H1 (cell line): ENCODE data around the gene DISC1. TPM values are rescaled to one million over a fixed set of nuclear protein-coding genes. Genes with fewer than 3 reads are reported as not detected.

Source experiments
- CTCF ChIA-PET: fragments of 300-600 bp; sonication (Branson Sonifier 250); formaldehyde crosslinking; loops from one replicate; lab custom pipeline; 2021; ENCODE audit not compliant: partially characterized antibody; lab: Charles Lee
- POLR2A ChIA-PET: fragments of 300-600 bp; sonication (Branson Sonifier 250); formaldehyde crosslinking; loops from one replicate; lab custom pipeline; 2021; ENCODE audit warnings: inconsistent platforms; ENCODE audit not compliant: partially characterized antibody; lab: Charles Lee
- DNase-seq, 2 experiments: peaks; one replicate each; pipeline versions ENCODE4 v3.0.0 to v3.0.0-alpha.2; 2010 to 2022; ENCODE audit warnings: low spot score in 2 of 2, low read depth in 1 of 2, mixed read lengths in 1 of 2
- FAIRE-seq: peaks from 2 replicates; lab custom pipeline; 2011; peaks lifted over from hg19 to GRCh38; lab: Jason Lieb, UNC
- H2AFZ ChIP-seq: 2 replicates; pipeline ENCODE4 v1.8.1; 2012; ENCODE audit warnings: low read length, inconsistent platforms
- H2AK5ac ChIP-seq: 2 replicates; pipeline ENCODE4 v1.6.1; 2013; ENCODE audit warnings: low read depth, low read length
- H2BK120ac ChIP-seq: replicated peaks from 2 replicates; pipeline ENCODE3; 2013; ENCODE audit warnings: low read depth, low read length, inconsistent platforms
- H2BK12ac ChIP-seq: 2 replicates; pipeline ENCODE4 v1.6.1; 2013; ENCODE audit warnings: low read depth, low read length
- H2BK15ac ChIP-seq: 2 replicates; pipeline ENCODE4 v1.6.1; 2013; ENCODE audit warnings: low read length
- H2BK20ac ChIP-seq: 2 replicates; pipeline ENCODE4 v1.6.1; 2013; ENCODE audit warnings: low read length
- H2BK5ac ChIP-seq: 2 replicates; pipeline ENCODE4 v1.6.1; 2013; ENCODE audit warnings: low read depth, low read length
- H3K14ac ChIP-seq: 2 replicates; pipeline ENCODE4 v1.6.1; 2013; ENCODE audit warnings: inconsistent platforms; ENCODE audit not compliant: insufficient read length
- H3K18ac ChIP-seq: 2 replicates; pipeline ENCODE4 v1.6.1; 2013; ENCODE audit warnings: low read length; ENCODE audit errors: extremely low read depth
- H3K23ac ChIP-seq: 2 replicates; pipeline ENCODE4 v1.6.1; 2013; ENCODE audit warnings: inconsistent platforms; ENCODE audit not compliant: insufficient read length
- H3K23me2 ChIP-seq: 2 replicates; pipeline ENCODE4 v1.6.1; 2013; ENCODE audit warnings: low read depth, low read length
- H3K27ac ChIP-seq: 2 replicates; pipeline ENCODE4 v1.6.1; 2011; ENCODE audit warnings: low read depth, low read length, inconsistent platforms
- H3K27me3 ChIP-seq, 4 experiments: replicated peaks in 1 of 4; 1 replicate in 1 of 4; 2 replicates in 3 of 4; pipeline versions ENCODE4 v1.6.1 to v1.8.1; 2011 to 2013; ENCODE audit warnings: low read length in 3 of 4, mild to moderate bottlenecking in 3 of 4, inconsistent platforms in 2 of 4, mixed read lengths in 2 of 4, moderate library complexity in 1 of 4; ENCODE audit not compliant: control insufficient read depth in 3 of 4, insufficient read depth in 3 of 4; ENCODE audit errors: extremely low read depth in 1 of 4
- H3K36me3 ChIP-seq, 4 experiments: 2 replicates each; pipeline versions ENCODE4 v1.6.1 to v1.8.1; 2011 to 2013; ENCODE audit warnings: mild to moderate bottlenecking in 4 of 4, low read length in 3 of 4, moderate library complexity in 2 of 4, control low read depth in 1 of 4, inconsistent platforms in 1 of 4; ENCODE audit not compliant: insufficient read depth in 4 of 4, control insufficient read depth in 2 of 4
- H3K4ac ChIP-seq: replicated peaks from 2 replicates; pipeline ENCODE3; 2013; ENCODE audit warnings: low read length, low read depth, mixed read lengths, inconsistent platforms; ENCODE audit not compliant: insufficient read length
- H3K4me1 ChIP-seq, 4 experiments: replicated peaks in 1 of 4; 1 replicate in 1 of 4; 2 replicates in 3 of 4; pipeline versions ENCODE4 v1.6.1 to v1.8.1; 2011 to 2013; ENCODE audit warnings: low read length in 3 of 4, inconsistent platforms in 2 of 4, mixed read lengths in 1 of 4; ENCODE audit not compliant: insufficient read depth in 4 of 4, control insufficient read depth in 3 of 4
- H3K4me2 ChIP-seq, 2 experiments: 2 replicates each; pipeline versions ENCODE4 v1.6.1 to v1.8.1; 2011 to 2013; ENCODE audit warnings: low read depth in 2 of 2, low read length in 2 of 2, control low read depth in 1 of 2, inconsistent platforms in 1 of 2, mild to moderate bottlenecking in 1 of 2; ENCODE audit not compliant: insufficient read depth in 1 of 2
- H3K4me3 ChIP-seq, 4 experiments: fragments of 200-600, 300-600 bp in 1 of 4; sonication (generic), shearing (Covaris generic), sonication (Bioruptor Twin) in 1 of 4; 2 replicates each; pipeline versions ENCODE4 v1.5.1 to v1.8.1; 2011 to 2016; ENCODE audit warnings: low read length in 4 of 4, low read depth in 3 of 4, control low read depth in 2 of 4, inconsistent platforms in 2 of 4, mild to moderate bottlenecking in 2 of 4, mixed read lengths in 1 of 4, moderate library complexity in 1 of 4; ENCODE audit not compliant: insufficient read depth in 2 of 4; ENCODE audit errors: extremely low read depth in 1 of 4
- H3K56ac ChIP-seq: replicated peaks from 2 replicates; pipeline ENCODE3; 2013; ENCODE audit warnings: low read depth, mild to moderate bottlenecking, mixed read lengths, low read length, inconsistent platforms; ENCODE audit not compliant: insufficient read length
- H3K79me1 ChIP-seq: 2 replicates; pipeline ENCODE4 v1.6.1; 2013; ENCODE audit warnings: low read depth, low read length, control low read depth
- H3K79me2 ChIP-seq, 2 experiments: 2 replicates each; pipeline versions ENCODE4 v1.6.1 to v1.8.1; 2012 to 2013; ENCODE audit warnings: low read length in 2 of 2, mild to moderate bottlenecking in 2 of 2, inconsistent platforms in 1 of 2; ENCODE audit not compliant: insufficient read depth in 2 of 2, control insufficient read depth in 1 of 2
- H3K9ac ChIP-seq, 4 experiments: replicated peaks in 1 of 4; 1 replicate in 1 of 4; 2 replicates in 3 of 4; pipeline versions ENCODE4 v1.6.1 to v1.8.1; 2011 to 2013; ENCODE audit warnings: low read depth in 3 of 4, low read length in 3 of 4, control low read depth in 2 of 4, mild to moderate bottlenecking in 2 of 4, moderate library complexity in 2 of 4, inconsistent platforms in 1 of 4; ENCODE audit errors: extremely low read depth in 1 of 4
- H3K9me3 ChIP-seq, 2 experiments: 2 replicates each; pipeline versions ENCODE4 v1.6.1 to v1.8.1; 2012 to 2013; ENCODE audit warnings: mild to moderate bottlenecking in 2 of 2, moderate library complexity in 2 of 2, control low read depth in 1 of 2, inconsistent platforms in 1 of 2, low read depth in 1 of 2, low read length in 1 of 2, mixed read lengths in 1 of 2; ENCODE audit not compliant: insufficient read depth in 2 of 2
- H4K20me1 ChIP-seq, 2 experiments: replicated peaks in 1 of 2; 2 replicates each; pipeline versions ENCODE3 to v1.8.1; 2011 to 2013; ENCODE audit warnings: inconsistent platforms in 2 of 2, low read length in 2 of 2, mild to moderate bottlenecking in 1 of 2; ENCODE audit not compliant: insufficient read depth in 2 of 2, control insufficient read depth in 1 of 2
- H4K5ac ChIP-seq: 2 replicates; pipeline ENCODE4 v1.6.1; 2013; ENCODE audit warnings: low read length, low read depth, mixed read lengths, inconsistent platforms; ENCODE audit not compliant: insufficient read length
- H4K8ac ChIP-seq: 2 replicates; pipeline ENCODE4 v1.8.0; 2013; ENCODE audit warnings: mild to moderate bottlenecking, moderate library complexity, low read length, inconsistent platforms; ENCODE audit not compliant: insufficient read depth; ENCODE audit errors: extremely low read depth
- H4K91ac ChIP-seq: replicated peaks from 2 replicates; pipeline ENCODE3; 2013; ENCODE audit warnings: low read length, mixed read lengths, inconsistent platforms; ENCODE audit not compliant: insufficient read length
- ASH2L ChIP-seq: fragments of 200-600, 300-600 bp; sonication (generic); IDR thresholded peaks from one replicate; pipeline ENCODE4 v1.7.1; 2017; ENCODE audit warnings: low read length
- HDAC2 ChIP-seq, 2 experiments: fragments of 300-600 bp in 1 of 2; sonication (generic) in 1 of 2; IDR thresholded peaks; 2 replicates each; pipeline ENCODE4 v1.6.1; 2011 to 2012; ENCODE audit warnings: low read depth in 2 of 2, low read length in 2 of 2, mild to moderate bottlenecking in 2 of 2, moderate library complexity in 2 of 2, borderline replicate concordance in 1 of 2, inconsistent platforms in 1 of 2
- MAFK ChIP-seq: IDR thresholded peaks from 2 replicates; pipeline ENCODE4 v1.6.1; 2012; ENCODE audit warnings: low read depth, mild to moderate bottlenecking, improper control_type of control experiment, low read length
- PHF8 ChIP-seq: fragments of 200-600 bp; sonication (generic); conservative IDR thresholded peaks from 2 replicates; pipeline ENCODE4 v1.7.1; 2012; ENCODE audit warnings: low read depth, mild to moderate bottlenecking, inconsistent platforms, low read length, moderate library complexity
- POU5F1 ChIP-seq: IDR thresholded peaks from 2 replicates; pipeline ENCODE4 v1.6.1; 2011; ENCODE audit warnings: low read depth, mild to moderate bottlenecking, low read length, moderate library complexity
- RNF2 ChIP-seq: fragments of 200-900, 300-1000 bp; sonication (generic); IDR thresholded peaks from 2 replicates; pipeline ENCODE4 v1.7.1; 2016; ENCODE audit warnings: borderline replicate concordance, low read depth, mild to moderate bottlenecking, antibody characterized with exemption, low read length; ENCODE audit not compliant: poor library complexity, severe bottlenecking; ENCODE audit errors: missing control alignments
- SAP30 ChIP-seq: fragments of 300-600 bp; sonication (generic); IDR thresholded peaks from 2 replicates; pipeline ENCODE4 v1.7.1; 2012; ENCODE audit warnings: low read length, moderate library complexity, mild to moderate bottlenecking, inconsistent platforms; ENCODE audit not compliant: insufficient read depth, insufficient replicate concordance
- SUZ12 ChIP-seq: fragments of 200-600 bp; sonication (generic); IDR thresholded peaks from 2 replicates; pipeline ENCODE4 v1.6.1; 2012; ENCODE audit warnings: mild to moderate bottlenecking, inconsistent platforms, low read length, moderate library complexity, mixed read lengths
- ZNF274 ChIP-seq: IDR thresholded peaks from 2 replicates; pipeline ENCODE4 v1.7.0; 2012; ENCODE audit warnings: low read length, borderline replicate concordance; ENCODE audit errors: extremely low read depth
- WGBS, 2 experiments: shearing (Covaris generic) in 1 of 2; methylation state at CpG; one replicate each; pipeline versions ENCODE4 v1.1.6 to v1.1.7; 2013 to 2015; ENCODE audit warnings: low lambda C conversion rate in 2 of 2, mixed read lengths in 2 of 2, inconsistent platforms in 1 of 2, low coverage in 1 of 2, missing lambda C conversion rate in 1 of 2; ENCODE audit not compliant: insufficient replicate concordance in 2 of 2, insufficient coverage in 1 of 2, insufficient read length in 1 of 2; ENCODE audit errors: extremely low coverage in 1 of 2, missing lambda C conversion rate in 1 of 2; 5-methylcytosine and 5-hydroxymethylcytosine counted together
- polyA plus RNA-seq, 7 experiments: library from polyadenylated mRNA; depleted of rRNA in 3 of 7; stranded (reverse) in 5 of 7; unstranded in 2 of 7; fragments of >200 nt in 5 of 7; fragments of 200-250 nt in 2 of 7; gene quantifications; 1 replicate in 5 of 7; 2 replicates in 1 of 7; 4 replicates in 1 of 7; pipeline versions ENCODE4 v1.2.1 to v1.2.3, GENCODE V29; 2011 to 2013; ENCODE audit warnings: missing spikeins in 2 of 7, mixed read lengths in 2 of 7
- total RNA-seq: library from RNA; stranded (reverse); fragmentation: NEBNext Ultra II Directional; extraction: Animal tissue kit (Norgen Biotek cat#: 25700); gene quantifications from 2 replicates; pipeline ENCODE4 v1.2.1, GENCODE V29; 2021
- TF ChIP-seq, protein P1 (sequence below), 3 experiments: IDR thresholded peaks; 1 replicate in 2 of 3; 2 replicates in 1 of 3; pipeline versions ENCODE4 v1.5.1 to v1.6.1; 2011; ENCODE audit warnings: low read length in 3 of 3, mild to moderate bottlenecking in 3 of 3, inconsistent platforms in 2 of 3, low read depth in 1 of 3, moderate library complexity in 1 of 3; ENCODE audit not compliant: insufficient read depth in 1 of 3; ENCODE audit errors: control extremely low read depth in 1 of 3

Gene DISC1
- total and polyA plus RNA-seq, 2 of the 8 experiments (the other 6 are each of a cell fraction or from before 2014, with no cell fraction given): 1.1 to 3.5 TPM

DNA sequence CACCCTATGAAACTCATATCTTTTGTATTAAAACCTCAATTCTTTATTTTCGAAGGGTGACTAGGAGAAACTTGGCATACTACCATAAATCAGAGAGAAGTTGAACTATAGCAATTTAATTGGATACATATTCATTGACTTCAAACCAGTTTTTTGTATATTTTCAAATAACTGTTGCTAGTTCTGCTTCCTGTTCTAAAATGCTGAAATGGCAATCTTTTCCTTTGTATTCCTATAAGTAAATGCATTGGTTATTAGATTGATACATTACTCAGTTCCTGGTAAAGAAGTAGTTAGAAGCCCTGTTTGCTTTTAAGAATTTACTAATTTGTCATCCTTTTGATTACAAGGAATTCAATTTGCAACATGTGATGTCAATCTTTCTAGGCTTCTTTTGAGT, 200.0 kb downstream of the DISC1 start:
- no peak overlapping the region for H2AK5ac ChIP-seq
- no peak overlapping the region for H3K23ac ChIP-seq
- no peak for FAIRE-seq
- no peak for DNase-seq
- no peaks in the 10 kb centered on the region for H3K79me2 ChIP-seq
- H3K18ac ChIP-seq: no peak overlapping the region
- no peaks in the 10 kb centered on the region for H3K9me3 ChIP-seq
- no peak overlapping the region for H3K9ac ChIP-seq
- WGBS, 2 experiments: 95% methylated on average over 1 of the region's 1 CpG; no CpG with 5 or more reads in 1 of the 2 experiments
- POLR2A ChIA-PET: no interaction called here
- H3K4me3 ChIP-seq: no peak overlapping the region
- H4K5ac ChIP-seq: no peak overlapping the region
- no peak overlapping the region for H4K8ac ChIP-seq
- no peak overlapping the region for H3K27ac ChIP-seq
- H2BK12ac ChIP-seq: no peak overlapping the region
- H2BK5ac ChIP-seq: no peak overlapping the region
- no peaks in the 10 kb centered on the region for H4K20me1 ChIP-seq
- H2BK15ac ChIP-seq: no peak overlapping the region
- H2AFZ ChIP-seq: no peak overlapping the region
- H3K36me3 ChIP-seq: no peaks in the 10 kb centered on the region
- CTCF ChIA-PET: no interaction called here
- no peak overlapping the region for H2BK120ac ChIP-seq
- no peaks in the 10 kb centered on the region for H3K4me1 ChIP-seq
- no peak overlapping the region for H3K4ac ChIP-seq
- H3K14ac ChIP-seq: no peak overlapping the region
- no peak overlapping the region for H2BK20ac ChIP-seq
- no peaks in the 10 kb centered on the region; the same call in 1 of the 2 replicates for H3K23me2 ChIP-seq
- no peak overlapping the region for H3K56ac ChIP-seq
- no peaks in the 10 kb centered on the region for H3K79me1 ChIP-seq
- no peak overlapping the region for H4K91ac ChIP-seq
- H3K27me3 ChIP-seq: no peaks in the 10 kb centered on the region
- H3K4me2 ChIP-seq: no peak overlapping the region
- TF ChIP-seq ZNF274: no peak
- TF ChIP-seq HDAC2 (IDR thresholded peaks at IDR 0.05; ENCODE audit: borderline replicate concordance in 1 of 2, low read depth in 2 of 2, low read length in 2 of 2): no peak
- TF ChIP-seq ASH2L: no peak
- TF ChIP-seq RNF2: no peak
- no peak for TF ChIP-seq POU5F1
- no peak for TF ChIP-seq MAFK
- no peak for TF ChIP-seq SUZ12
- no peak for TF ChIP-seq PHF8
- TF ChIP-seq SAP30: no peak
- TF ChIP-seq, protein P1, sequence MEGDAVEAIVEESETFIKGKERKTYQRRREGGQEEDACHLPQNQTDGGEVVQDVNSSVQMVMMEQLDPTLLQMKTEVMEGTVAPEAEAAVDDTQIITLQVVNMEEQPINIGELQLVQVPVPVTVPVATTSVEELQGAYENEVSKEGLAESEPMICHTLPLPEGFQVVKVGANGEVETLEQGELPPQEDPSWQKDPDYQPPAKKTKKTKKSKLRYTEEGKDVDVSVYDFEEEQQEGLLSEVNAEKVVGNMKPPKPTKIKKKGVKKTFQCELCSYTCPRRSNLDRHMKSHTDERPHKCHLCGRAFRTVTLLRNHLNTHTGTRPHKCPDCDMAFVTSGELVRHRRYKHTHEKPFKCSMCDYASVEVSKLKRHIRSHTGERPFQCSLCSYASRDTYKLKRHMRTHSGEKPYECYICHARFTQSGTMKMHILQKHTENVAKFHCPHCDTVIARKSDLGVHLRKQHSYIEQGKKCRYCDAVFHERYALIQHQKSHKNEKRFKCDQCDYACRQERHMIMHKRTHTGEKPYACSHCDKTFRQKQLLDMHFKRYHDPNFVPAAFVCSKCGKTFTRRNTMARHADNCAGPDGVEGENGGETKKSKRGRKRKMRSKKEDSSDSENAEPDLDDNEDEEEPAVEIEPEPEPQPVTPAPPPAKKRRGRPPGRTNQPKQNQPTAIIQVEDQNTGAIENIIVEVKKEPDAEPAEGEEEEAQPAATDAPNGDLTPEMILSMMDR (IDR thresholded peaks at IDR 0.05; ENCODE audit: control extremely low read depth in 1 of 3, insufficient read depth in 1 of 3, low read depth in 1 of 3, low read length in 3 of 3): no peak
